MCF 10A (cell line): ENCODE data around the gene KIF21B. TPM values are rescaled to one million over a fixed set of nuclear protein-coding genes. Genes with fewer than 3 reads are reported as not detected.

Experiments used
- BruUV-seq: library from RNA; stranded (reverse); fragments of 400-500 nt; replicated peaks from 2 replicates; lab custom pipeline; 2021; lab: Mats Ljungman, UMichigan
- CTCF ChIA-PET: fragments of 300-600 bp; sonication (Branson Sonifier 250); formaldehyde crosslinking; extraction: SDS; loops from one replicate; lab custom pipeline; 2021; ENCODE audit warnings: antibody characterized with exemption, inconsistent platforms; lab: Yijun Ruan, JAX
- POLR2A ChIA-PET: fragments of 300-600, 350-650 bp; sonication (Branson Sonifier 250); formaldehyde crosslinking; extraction: SDS; loops from one replicate; lab custom pipeline; 2020; ENCODE audit warnings: antibody characterized with exemption, inconsistent platforms; lab: Yijun Ruan, JAX
- DNase-seq: peaks from one replicate; pipeline ENCODE4 v3.0.0-alpha.2; 2018; ENCODE audit not compliant: unreplicated experiment
- H3K27ac Mint-ChIP-seq: one replicate; pipeline ENCODE4 v1.8.0; 2022; ENCODE audit warnings: mild to moderate bottlenecking, low read depth, mixed read lengths; ENCODE audit not compliant: unreplicated experiment
- H3K27me3 Mint-ChIP-seq: one replicate; pipeline ENCODE4 v1.8.0; 2022; ENCODE audit warnings: mixed read lengths; ENCODE audit not compliant: insufficient read depth, unreplicated experiment
- H3K36me3 Mint-ChIP-seq: one replicate; pipeline ENCODE4 v1.8.0; 2022; ENCODE audit warnings: mild to moderate bottlenecking, moderate library complexity, mixed read lengths; ENCODE audit not compliant: insufficient read depth, unreplicated experiment
- H3K4me1 Mint-ChIP-seq: one replicate; pipeline ENCODE4 v1.8.0; 2022; ENCODE audit warnings: mixed read lengths; ENCODE audit not compliant: insufficient read depth, unreplicated experiment
- H3K4me3 Mint-ChIP-seq: one replicate; pipeline ENCODE4 v1.8.0; 2022; ENCODE audit warnings: mild to moderate bottlenecking, moderate library complexity, mixed read lengths; ENCODE audit not compliant: unreplicated experiment
- H3K9me3 Mint-ChIP-seq: one replicate; pipeline ENCODE4 v1.8.0; 2022; ENCODE audit warnings: mixed read lengths; ENCODE audit not compliant: unreplicated experiment
- intact Hi-C: fragments of 100-400 bp; cut with micrococcal nuclease; formaldehyde crosslinking; loops from 2 replicates; pipeline ENCODE4 v1.14.1; 2022
- total RNA-seq: library from RNA; stranded (reverse); gene quantifications from 2 replicates; pipeline ENCODE4 v1.2.3, GENCODE V29; 2022
- TF ChIP-seq, protein P1 (sequence below): fragments of 200-600 bp; IDR thresholded peaks from one replicate; pipeline ENCODE4 v1.8.0; 2022; ENCODE audit warnings: antibody characterized with exemption, mild to moderate bottlenecking; ENCODE audit not compliant: unreplicated experiment

KIF21B gene
- total RNA-seq, 1 experiment from 2014 or later: 12.7 TPM

DNA sequence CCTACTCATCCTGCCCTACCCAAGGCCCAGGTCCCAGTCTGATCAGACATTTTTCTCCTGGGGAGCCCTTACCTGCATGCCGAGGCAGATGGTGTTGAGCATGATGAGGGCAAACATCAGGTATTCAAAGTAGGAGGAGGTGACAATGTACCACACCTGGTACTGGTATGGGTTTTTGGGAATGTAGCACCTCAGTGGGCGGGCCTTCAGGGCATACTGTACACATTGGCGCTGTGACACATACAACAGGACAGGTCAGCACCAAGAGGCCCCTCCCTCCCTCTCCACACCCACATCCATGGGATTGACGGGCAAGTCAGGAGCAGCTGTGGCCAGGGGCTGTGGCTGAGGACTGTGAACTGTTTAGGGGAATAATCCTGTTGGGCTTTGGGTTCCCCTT lies 37.1 kb upstream of the KIF21B start:
- POLR2A ChIA-PET: no interaction called here
- TF ChIP-seq, protein P1, sequence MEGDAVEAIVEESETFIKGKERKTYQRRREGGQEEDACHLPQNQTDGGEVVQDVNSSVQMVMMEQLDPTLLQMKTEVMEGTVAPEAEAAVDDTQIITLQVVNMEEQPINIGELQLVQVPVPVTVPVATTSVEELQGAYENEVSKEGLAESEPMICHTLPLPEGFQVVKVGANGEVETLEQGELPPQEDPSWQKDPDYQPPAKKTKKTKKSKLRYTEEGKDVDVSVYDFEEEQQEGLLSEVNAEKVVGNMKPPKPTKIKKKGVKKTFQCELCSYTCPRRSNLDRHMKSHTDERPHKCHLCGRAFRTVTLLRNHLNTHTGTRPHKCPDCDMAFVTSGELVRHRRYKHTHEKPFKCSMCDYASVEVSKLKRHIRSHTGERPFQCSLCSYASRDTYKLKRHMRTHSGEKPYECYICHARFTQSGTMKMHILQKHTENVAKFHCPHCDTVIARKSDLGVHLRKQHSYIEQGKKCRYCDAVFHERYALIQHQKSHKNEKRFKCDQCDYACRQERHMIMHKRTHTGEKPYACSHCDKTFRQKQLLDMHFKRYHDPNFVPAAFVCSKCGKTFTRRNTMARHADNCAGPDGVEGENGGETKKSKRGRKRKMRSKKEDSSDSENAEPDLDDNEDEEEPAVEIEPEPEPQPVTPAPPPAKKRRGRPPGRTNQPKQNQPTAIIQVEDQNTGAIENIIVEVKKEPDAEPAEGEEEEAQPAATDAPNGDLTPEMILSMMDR: no peak
- Mint-ChIP-seq H3K9me3 (no peaks in the 10 kb centered on the region), H3K36me3 (no peaks in the 10 kb centered on the region), H3K27me3 (peaks cover 22% of the 10 kb centered on the region), H3K4me1 (peaks cover 9% of the 10 kb centered on the region), H3K4me3 (no peak overlapping the region), H3K27ac (no peak overlapping the region)
- CTCF ChIA-PET: no interaction called here
- intact Hi-C loops: no loop called here
- BruUV-seq: no TSS peak
- no peak for DNase-seq

DNA sequence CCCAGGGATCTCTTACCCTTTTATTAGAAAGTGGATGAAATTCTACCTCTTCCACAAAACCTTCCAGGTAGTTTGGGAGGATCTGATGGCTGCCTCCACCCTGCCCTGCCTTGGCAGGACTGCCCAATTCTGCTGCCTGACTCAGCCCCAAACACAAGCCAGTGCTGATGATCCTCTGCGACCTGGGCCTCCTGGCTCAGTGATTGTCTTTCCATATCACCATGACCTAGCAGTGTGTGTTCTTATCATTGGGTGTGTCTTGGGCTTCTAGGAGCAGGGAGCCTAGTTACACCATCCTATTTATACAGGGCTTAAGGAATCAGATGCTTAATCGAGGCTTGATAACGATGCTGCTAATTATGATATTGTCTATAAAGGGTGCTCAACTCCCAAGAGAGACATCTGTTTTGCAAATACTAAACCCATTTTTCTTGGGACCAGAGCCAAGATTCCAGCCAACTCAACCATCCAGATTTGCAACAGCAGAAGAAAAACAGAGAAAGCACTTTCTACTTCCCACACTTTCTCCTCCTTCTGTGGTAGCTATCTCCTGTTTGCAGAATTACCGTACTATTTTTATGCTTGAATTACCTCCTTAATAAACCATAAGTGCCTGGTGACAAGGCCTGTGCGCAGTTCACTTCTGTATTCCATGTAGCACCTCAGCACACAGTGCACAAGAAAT lies 36.5 kb upstream of the KIF21B start:
- intact Hi-C loops: no loop called here

DNA sequence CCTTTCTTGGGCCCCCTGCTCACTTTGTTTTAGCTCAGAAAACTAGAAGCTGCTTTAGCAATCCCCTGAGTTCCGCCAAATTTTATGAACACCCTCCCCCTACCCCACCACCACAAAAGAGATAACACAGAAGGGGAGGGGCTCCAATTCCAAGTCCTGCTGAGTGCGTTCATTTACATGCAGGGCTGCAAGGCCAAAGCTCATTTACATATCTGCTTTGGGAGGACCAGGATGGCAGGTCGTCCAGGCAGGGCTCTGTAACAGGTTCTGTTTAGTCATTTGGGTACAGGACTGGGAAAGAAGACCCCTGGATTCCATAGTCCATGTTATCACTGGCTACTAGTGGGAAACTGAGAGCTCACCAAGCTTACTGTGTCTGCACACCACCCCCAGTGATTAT lies 35.9 kb upstream of the KIF21B start:
- H3K36me3 Mint-ChIP-seq: no peaks in the 10 kb centered on the region
- BruUV-seq: no TSS peak
- CTCF ChIA-PET: interaction anchor here (0.8 to 2.0 kb wide), 5 partner anchors 12 to 650 kb away, joined by 3 to 6 read pairs (median 3); no protein-coding TSS in a partner anchor

More for the DNA sequence above, 36.5 kb upstream of the KIF21B start:
- H3K4me3 Mint-ChIP-seq: no peak overlapping the region
- no TSS peak for BruUV-seq
- DNase-seq: peak; percentile 29
- TF ChIP-seq, protein P1: no peak
- H3K9me3 Mint-ChIP-seq: no peaks in the 10 kb centered on the region
- no peak overlapping the region for H3K27ac Mint-ChIP-seq
- ChIA-PET CTCF (interaction anchor here (0.8 to 1.5 kb wide), 3 partner anchors 16 to 649 kb away, joined by 3 read pairs; no protein-coding TSS in a partner anchor), POLR2A (no interaction called here)
- no peaks in the 10 kb centered on the region for H3K36me3 Mint-ChIP-seq
- peaks cover 9% of the 10 kb centered on the region for H3K4me1 Mint-ChIP-seq
- peaks cover 23% of the 10 kb centered on the region for H3K27me3 Mint-ChIP-seq

DNA sequence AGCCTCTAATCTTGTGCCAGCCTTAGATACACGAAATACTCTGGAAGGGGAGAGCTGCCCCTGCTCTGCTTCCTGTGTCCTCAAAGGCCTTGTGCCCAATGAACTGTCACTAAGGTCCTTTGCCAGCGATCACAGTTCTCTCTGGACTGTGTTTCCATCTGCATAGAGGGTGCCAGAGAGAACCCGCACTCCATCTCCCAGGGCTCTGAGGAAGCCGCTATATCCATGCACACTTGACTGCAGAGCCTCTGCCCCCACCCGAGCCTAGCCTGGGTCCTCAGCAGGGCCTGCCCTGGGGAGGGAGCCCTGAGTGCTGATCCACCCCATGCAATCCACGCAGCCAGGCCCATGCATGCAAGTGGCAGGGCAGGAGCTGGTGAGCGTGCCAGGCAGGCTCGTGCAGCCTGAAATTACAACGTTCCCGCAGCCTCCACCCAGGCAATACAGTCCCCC lies 30.6 kb upstream of the KIF21B start:
- intact Hi-C loops: no loop called here
- BruUV-seq: no TSS peak
- Mint-ChIP-seq H3K36me3 (no peaks in the 10 kb centered on the region), H3K4me1 (no peaks in the 10 kb centered on the region), H3K27me3 (peaks cover 57% of the 10 kb centered on the region), H3K9me3 (no peaks in the 10 kb centered on the region), H3K4me3 (no peak overlapping the region), H3K27ac (no peak overlapping the region)
- ChIA-PET POLR2A (interaction anchor here (0.6 kb wide), 3 partner anchors 23 to 136 kb away, joined by 3 to 4 read pairs (median 3); no protein-coding TSS in a partner anchor), CTCF (interaction anchor here (1.1 kb wide), 1 partner anchor 9 kb away, joined by 4 read pairs; no protein-coding TSS in a partner anchor)
- TF ChIP-seq, protein P1: no peak
- DNase-seq: no peak

More for the DNA sequence above, 35.9 kb upstream of the KIF21B start:
- TF ChIP-seq, protein P1: no peak
- Mint-ChIP-seq H3K4me3 (no peak overlapping the region), H3K27me3 (peaks cover 29% of the 10 kb centered on the region), H3K9me3 (no peaks in the 10 kb centered on the region), H3K4me1 (peaks cover 9% of the 10 kb centered on the region), H3K27ac (no peak overlapping the region)
- DNase-seq: no peak
- POLR2A ChIA-PET: interaction anchor here (0.7 kb wide), 1 partner anchor 9 kb away, joined by 3 read pairs; no protein-coding TSS in a partner anchor
- intact Hi-C loops: no loop called here
